ENCODE data around the gene KRT75. TPM values are rescaled to one million over a fixed set of nuclear protein-coding genes. Genes with fewer than 3 reads are reported as not detected.

KRT75 gene
- total and polyA plus RNA-seq, 2 of the 4 experiments (the other 2 are of a cell fraction), result not detected

DNA sequence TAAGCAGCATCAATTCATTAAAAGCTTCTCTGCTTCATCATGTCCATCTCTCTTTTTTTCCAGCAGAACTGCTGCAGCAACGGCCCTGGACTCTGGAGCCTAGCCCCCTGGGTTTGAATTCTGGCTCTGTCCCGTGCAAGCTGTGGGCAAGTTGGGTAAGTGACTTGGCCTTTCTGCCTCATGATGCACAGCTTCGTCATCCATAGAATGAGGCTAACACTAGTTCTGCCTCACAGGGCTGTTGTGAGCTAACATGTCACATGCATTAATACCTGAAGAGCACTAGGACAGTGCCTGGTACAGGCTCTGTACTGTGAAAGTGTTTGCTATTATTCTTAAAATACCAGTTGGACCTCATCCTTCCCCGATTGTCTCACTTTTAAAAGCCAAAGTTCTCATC lies 32.2 kb downstream of the KRT75 start:
- Histone ChIP-seq H2BK15ac (ENCODE audit: low read depth, low read length) (no peak overlapping the region), H3K56ac (ENCODE audit: extremely low read depth, insufficient read depth, low read length) (no peak overlapping the region), H2BK120ac (ENCODE audit: low read depth, low read length) (no peak overlapping the region), H2AK5ac (ENCODE audit: low read depth, low read length) (no peak overlapping the region), H2BK5ac (ENCODE audit: low read depth, low read length, poor library complexity, severe bottlenecking) (no peak overlapping the region), H3K14ac (replicated peaks; ENCODE audit: low read depth, low read length) (no peak overlapping the region), H3K9me1 (ENCODE audit: insufficient read depth, low read length) (no peaks in the 10 kb centered on the region), H2AFZ (replicated peaks; ENCODE audit: low read length, poor library complexity) (no peak overlapping the region), H3K4me1 (ENCODE audit: control insufficient read depth, insufficient read depth, low read length) (no peaks in the 10 kb centered on the region), H3K4me2 (ENCODE audit: low read depth, low read length) (no peak overlapping the region), H3K27ac (ENCODE audit: insufficient read depth, low read length) (no peak overlapping the region), H4K91ac (ENCODE audit: insufficient read depth, low read depth, low read length) (no peak overlapping the region), H3K27me3 (ENCODE audit: control insufficient read depth, insufficient read depth, low read length) (peaks cover 52% of the 10 kb centered on the region), H4K5ac (ENCODE audit: low read depth, low read length) (no peak overlapping the region), H3K79me1 (ENCODE audit: low read depth in 1 of 2, low read length in 2 of 2) (no peaks in the 10 kb centered on the region), H3K9ac (ENCODE audit: low read depth, low read length) (no peak overlapping the region), H3K4ac (ENCODE audit: low read depth, low read length) (no peak overlapping the region), H3K4me3 (ENCODE audit: insufficient read depth, low read depth, low read length) (no peak overlapping the region), H2BK20ac (ENCODE audit: low read depth, low read length) (no peak overlapping the region), H3K36me3 (ENCODE audit: control insufficient read depth, insufficient read depth, low read length) (no peaks in the 10 kb centered on the region), H3K18ac (ENCODE audit: low read depth, low read length) (no peak overlapping the region), H2AK9ac (replicated peaks; ENCODE audit: low read depth, low read length, poor library complexity) (no peak overlapping the region), H3K9me3 (ENCODE audit: control insufficient read depth, insufficient read depth, low read length) (no peaks in the 10 kb centered on the region), H3K23ac (ENCODE audit: low read depth, low read length) (no peak overlapping the region), H4K8ac (ENCODE audit: low read depth in 2 of 2, low read length in 2 of 2) (no peak overlapping the region), H4K20me1 (ENCODE audit: insufficient read depth, low read length) (no peaks in the 10 kb centered on the region)
- ATAC-seq (ENCODE audit: low read depth) (no peak), DNase-seq (no peak)
- no TSS peak for BruUV-seq (replicated peaks)
- TF ChIP-seq NFE2L2 (IDR thresholded peaks at IDR 0.05; ENCODE audit: low read depth, low read length) (no peak), CEBPB (IDR thresholded peaks at IDR 0.05; ENCODE audit: low read depth, low read length) (no peak), SMC3 (IDR thresholded peaks at IDR 0.05; ENCODE audit: low read depth, low read length) (no peak), RAD21 (IDR thresholded peaks at IDR 0.05; ENCODE audit: low read length) (no peak), FOS (IDR thresholded peaks at IDR 0.05; ENCODE audit: low read depth, low read length) (no peak), RFX5 (IDR thresholded peaks at IDR 0.05; ENCODE audit: low read depth, low read length) (no peak), MXI1 (IDR thresholded peaks at IDR 0.05; ENCODE audit: borderline replicate concordance, low read depth, low read length) (no peak), MAZ (IDR thresholded peaks at IDR 0.05; ENCODE audit: borderline replicate concordance, low read depth, low read length) (no peak), CHD1 (IDR thresholded peaks at IDR 0.05; ENCODE audit: low read depth, low read length) (no peak), RCOR1 (IDR thresholded peaks at IDR 0.05; ENCODE audit: insufficient replicate concordance, low read length) (no peak), MAFK (IDR thresholded peaks at IDR 0.05; ENCODE audit: low read depth, low read length) (no peak), POLR2A (IDR thresholded peaks at IDR 0.05; ENCODE audit: low read depth, low read length) (no peak), BHLHE40 (IDR thresholded peaks at IDR 0.05; ENCODE audit: low read depth, low read length) (no peak)
- TF ChIP-seq, protein P1, sequence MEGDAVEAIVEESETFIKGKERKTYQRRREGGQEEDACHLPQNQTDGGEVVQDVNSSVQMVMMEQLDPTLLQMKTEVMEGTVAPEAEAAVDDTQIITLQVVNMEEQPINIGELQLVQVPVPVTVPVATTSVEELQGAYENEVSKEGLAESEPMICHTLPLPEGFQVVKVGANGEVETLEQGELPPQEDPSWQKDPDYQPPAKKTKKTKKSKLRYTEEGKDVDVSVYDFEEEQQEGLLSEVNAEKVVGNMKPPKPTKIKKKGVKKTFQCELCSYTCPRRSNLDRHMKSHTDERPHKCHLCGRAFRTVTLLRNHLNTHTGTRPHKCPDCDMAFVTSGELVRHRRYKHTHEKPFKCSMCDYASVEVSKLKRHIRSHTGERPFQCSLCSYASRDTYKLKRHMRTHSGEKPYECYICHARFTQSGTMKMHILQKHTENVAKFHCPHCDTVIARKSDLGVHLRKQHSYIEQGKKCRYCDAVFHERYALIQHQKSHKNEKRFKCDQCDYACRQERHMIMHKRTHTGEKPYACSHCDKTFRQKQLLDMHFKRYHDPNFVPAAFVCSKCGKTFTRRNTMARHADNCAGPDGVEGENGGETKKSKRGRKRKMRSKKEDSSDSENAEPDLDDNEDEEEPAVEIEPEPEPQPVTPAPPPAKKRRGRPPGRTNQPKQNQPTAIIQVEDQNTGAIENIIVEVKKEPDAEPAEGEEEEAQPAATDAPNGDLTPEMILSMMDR (conservative IDR thresholded peaks at IDR 0.05; ENCODE audit: low read depth, low read length), result no peak
- TF ChIP-seq, protein P2, sequence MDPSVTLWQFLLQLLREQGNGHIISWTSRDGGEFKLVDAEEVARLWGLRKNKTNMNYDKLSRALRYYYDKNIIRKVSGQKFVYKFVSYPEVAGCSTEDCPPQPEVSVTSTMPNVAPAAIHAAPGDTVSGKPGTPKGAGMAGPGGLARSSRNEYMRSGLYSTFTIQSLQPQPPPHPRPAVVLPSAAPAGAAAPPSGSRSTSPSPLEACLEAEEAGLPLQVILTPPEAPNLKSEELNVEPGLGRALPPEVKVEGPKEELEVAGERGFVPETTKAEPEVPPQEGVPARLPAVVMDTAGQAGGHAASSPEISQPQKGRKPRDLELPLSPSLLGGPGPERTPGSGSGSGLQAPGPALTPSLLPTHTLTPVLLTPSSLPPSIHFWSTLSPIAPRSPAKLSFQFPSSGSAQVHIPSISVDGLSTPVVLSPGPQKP (IDR thresholded peaks at IDR 0.05; ENCODE audit: borderline replicate concordance, low read depth, low read length), result no peak
- TF ChIP-seq, protein P3, sequence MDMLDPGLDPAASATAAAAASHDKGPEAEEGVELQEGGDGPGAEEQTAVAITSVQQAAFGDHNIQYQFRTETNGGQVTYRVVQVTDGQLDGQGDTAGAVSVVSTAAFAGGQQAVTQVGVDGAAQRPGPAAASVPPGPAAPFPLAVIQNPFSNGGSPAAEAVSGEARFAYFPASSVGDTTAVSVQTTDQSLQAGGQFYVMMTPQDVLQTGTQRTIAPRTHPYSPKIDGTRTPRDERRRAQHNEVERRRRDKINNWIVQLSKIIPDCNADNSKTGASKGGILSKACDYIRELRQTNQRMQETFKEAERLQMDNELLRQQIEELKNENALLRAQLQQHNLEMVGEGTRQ (IDR thresholded peaks at IDR 0.05; ENCODE audit: low read depth, low read length), result no peak
- intact Hi-C loops (cut with micrococcal nuclease), result no loop called here
- no CpG with 5 or more reads among the region's 4 CpGs for WGBS, 2 experiments (ENCODE audit: extremely low coverage in 2 of 2, insufficient read length in 1 of 2)
- POLR2A ChIA-PET (ENCODE audit: unreplicated experiment), result no interaction called here
- dilution Hi-C loops (cut with HindIII; ENCODE audit: low sequenced_read_pairs, unreplicated experiment), result no loop called here
- in situ Hi-C loops (cut with MboI; ENCODE audit: low sequenced_read_pairs), result no loop called here
- CTCF ChIA-PET, result no interaction called here

All from IMR-90 (cell line).